HG03521 (cell line): ENCODE measurements around the gene BATF.

Source experiments
- ATAC-seq: cut with Tn5 transposase; IDR thresholded peaks from one replicate; pipeline ENCODE4 v1.9.1; 2021; ENCODE audit warnings: mild to moderate bottlenecking, moderate library complexity; ENCODE audit not compliant: unreplicated experiment

Gene BATF

GRCh38 chr14:75499084-75499875 lies 23.0 kb upstream of the BATF start:
- peak; percentile 51 for ATAC-seq

- ATAC-seq, result no peak
Measured at GRCh38 chr14:75501080-75501479, 21.2 kb upstream of the BATF start.

GRCh38 chr14:75504411-75504810 lies 17.9 kb upstream of the BATF start:
- ATAC-seq, result no peak

- no peak for ATAC-seq
Measured at GRCh38 chr14:75506930-75507329, 15.3 kb upstream of the BATF start.

- ATAC-seq, result no peak
Measured at GRCh38 chr14:75510547-75510946, 11.7 kb upstream of the BATF start.

GRCh38 chr14:75511201-75511600 lies 11.1 kb upstream of the BATF start:
- no peak for ATAC-seq

GRCh38 chr14:75513911-75514672 lies 8.2 kb upstream of the BATF start:
- no peak for ATAC-seq

- ATAC-seq, result no peak
Measured at GRCh38 chr14:75514673-75515628, 7.3 kb upstream of the BATF start.

GRCh38 chr14:75515629-75515996 lies 6.7 kb upstream of the BATF start:
- no peak for ATAC-seq

- no peak for ATAC-seq
Measured at GRCh38 chr14:75518625-75519024, 3.6 kb upstream of the BATF start.

GRCh38 chr14:75519394-75519793 lies 2.9 kb upstream of the BATF start:
- no peak for ATAC-seq

- no peak for ATAC-seq
Measured at GRCh38 chr14:75519826-75520728, 2.2 kb upstream of the BATF start.

- no peak for ATAC-seq
Measured at GRCh38 chr14:75520852-75521251, 1.4 kb upstream of the BATF start.

GRCh38 chr14:75521415-75522199 lies 662 bp upstream of the BATF start:
- peak; percentile 9 for ATAC-seq

- no peak for ATAC-seq
Measured at GRCh38 chr14:75522983-75523318, 682 bp downstream of the BATF start.

- ATAC-seq, result no peak
Measured at GRCh38 chr14:75523771-75524171, 1.5 kb downstream of the BATF start.

- no peak for ATAC-seq
Measured at GRCh38 chr14:75525969-75526368, 3.7 kb downstream of the BATF start.

- no peak for ATAC-seq
Measured at GRCh38 chr14:75527449-75528163, 5.3 kb downstream of the BATF start.

GRCh38 chr14:75531256-75531655 lies 9.0 kb downstream of the BATF start:
- ATAC-seq, result no peak
